Left ventricle myocardium inferior (tissue), 1 donor: ENCODE data around the gene PRAMEF18. TPM values are rescaled to one million over a fixed set of nuclear protein-coding genes. Genes with fewer than 3 reads are reported as not detected.
"Not testable (repeated sequence)": the region's sequence is repeated elsewhere in the genome, so short reads cannot be mapped to it uniquely, and the experiment has no call there.

Source experiments
- DNase-seq: peaks from one replicate; pipeline ENCODE4 v3.0.0-alpha.2; 2020
- H3K27ac ChIP-seq: fragments of 200-600 bp; replicated peaks from 2 replicates; pipeline ENCODE4 v1.8.0; 2021
- H3K27me3 ChIP-seq: fragments of 200-600 bp; 2 replicates; pipeline ENCODE4 v1.8.0; 2021; ENCODE audit warnings: low read depth
- H3K36me3 ChIP-seq: fragments of 200-600 bp; 2 replicates; pipeline ENCODE4 v1.8.0; 2021
- H3K4me1 ChIP-seq: fragments of 200-600 bp; 2 replicates; pipeline ENCODE4 v1.8.0; 2021
- H3K4me3 ChIP-seq: fragments of 200-600 bp; 2 replicates; pipeline ENCODE4 v1.8.0; 2021; ENCODE audit warnings: mild to moderate bottlenecking, moderate library complexity
- H3K9me3 ChIP-seq: fragments of 200-600 bp; replicated peaks from 2 replicates; pipeline ENCODE4 v1.8.0; 2021
- CTCF ChIP-seq: fragments of 200-600 bp; IDR thresholded peaks from 2 replicates; pipeline ENCODE4 v1.8.0; 2021; ENCODE audit warnings: antibody characterized with exemption, mild to moderate bottlenecking, borderline replicate concordance
- intact Hi-C: fragments of 100-400 bp; cut with micrococcal nuclease; formaldehyde crosslinking; loops from one replicate; pipeline ENCODE4 v1.11.0; 2022
- total RNA-seq: library from RNA; stranded (reverse); fragmentation: NEBNext Ultra II Directional; extraction: Animal tissue kit (Norgen Biotek cat#: 25700); gene quantifications from one replicate; pipeline ENCODE4 v1.2.1, GENCODE V29; 2021
- donor health status: DM: no; HTN: yes; CAD: no; lungs with severe emphysema.

The PRAMEF18 gene
- total RNA-seq, 1 donor from 2014 or later, result not detected

DNA sequence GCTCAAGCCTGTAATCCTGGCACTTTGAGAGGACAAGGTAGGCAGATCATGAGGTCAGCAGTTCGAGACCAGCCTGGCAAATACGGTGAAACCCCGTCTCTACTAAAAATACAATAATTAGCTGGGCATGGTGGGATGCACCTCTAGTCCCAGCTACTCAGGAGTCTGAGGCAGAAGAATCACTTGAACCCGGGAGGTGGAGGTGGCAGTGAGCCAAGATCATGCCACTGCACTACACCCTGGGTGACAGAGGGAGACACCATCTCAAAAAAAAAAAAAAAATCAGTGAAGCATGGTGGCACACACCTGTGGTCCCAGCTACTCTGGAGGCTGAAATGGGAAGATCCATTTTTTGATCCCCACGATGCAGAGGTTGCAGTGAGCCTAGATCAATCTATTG, 4.1 kb upstream of the PRAMEF18 start:
- H3K4me3 ChIP-seq, DNase-seq, intact Hi-C loops, H3K27ac ChIP-seq, H3K9me3 ChIP-seq, H3K36me3 ChIP-seq, H3K4me1 ChIP-seq: not testable (repeated sequence)
- H3K27me3 ChIP-seq, result peaks cover 57% of the 10 kb centered on the region

DNA sequence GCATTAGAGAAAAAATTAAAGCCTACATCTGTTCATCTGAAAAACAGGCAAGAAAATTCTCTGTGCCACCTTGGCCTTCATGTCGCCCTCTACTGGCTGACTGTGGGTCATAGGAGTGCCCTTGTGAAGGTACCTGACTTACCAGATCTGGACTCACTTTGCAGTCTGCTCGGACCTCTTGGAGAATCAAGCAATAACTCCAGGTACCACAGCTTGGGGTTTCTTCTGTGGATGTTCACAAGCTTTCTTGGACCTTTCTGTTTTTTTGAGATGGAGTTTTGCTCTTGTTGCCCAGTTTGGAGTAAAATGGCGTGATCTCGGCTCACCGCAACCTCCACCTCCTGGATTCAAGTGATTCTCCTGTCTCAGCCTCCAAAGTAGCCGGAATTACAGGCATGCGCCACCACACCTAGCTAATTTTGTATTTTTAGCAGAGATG, 2.4 kb upstream of the PRAMEF18 start:
- no peak overlapping the region for H3K4me3 ChIP-seq
- no peak for DNase-seq
- peaks cover 55% of the 10 kb centered on the region for H3K27me3 ChIP-seq
- H3K4me1 ChIP-seq, result no peaks in the 10 kb centered on the region
- H3K27ac ChIP-seq, result no peak overlapping the region
- H3K36me3 ChIP-seq, result no peaks in the 10 kb centered on the region
- TF ChIP-seq CTCF, result peak; percentile 40
- intact Hi-C loops, result no loop called here
- H3K9me3 ChIP-seq, result peaks cover 4% of the 10 kb centered on the region

GRCh38 chr1:13227271-13228055, 1.5 kb upstream of the PRAMEF18 start:
- H3K4me3 ChIP-seq, intact Hi-C loops, H3K9me3 ChIP-seq, H3K27ac ChIP-seq, DNase-seq, H3K4me1 ChIP-seq, H3K36me3 ChIP-seq: not testable (repeated sequence)
- H3K27me3 ChIP-seq, result peaks cover 47% of the 10 kb centered on the region

- H3K4me3 ChIP-seq, result no peak overlapping the region
- intact Hi-C loops, result no loop called here
- no peak overlapping the region for H3K27ac ChIP-seq
- peaks cover 24% of the 10 kb centered on the region for H3K27me3 ChIP-seq
- no peaks in the 10 kb centered on the region for H3K9me3 ChIP-seq
- TF ChIP-seq CTCF, result no peak
- H3K4me1 ChIP-seq, result no peaks in the 10 kb centered on the region
- no peaks in the 10 kb centered on the region for H3K36me3 ChIP-seq
- DNase-seq, result no peak
These were observed 1.4 kb downstream of the PRAMEF18 start for GRCh38 chr1:13224480-13225060.

GRCh38 chr1:13222788-13223187, 3.2 kb downstream of the PRAMEF18 start:
- H3K27ac ChIP-seq, H3K36me3 ChIP-seq, intact Hi-C loops, DNase-seq, H3K4me1 ChIP-seq, H3K4me3 ChIP-seq, H3K9me3 ChIP-seq: not testable (repeated sequence)
- H3K27me3 ChIP-seq, result peaks cover 15% of the 10 kb centered on the region

DNA sequence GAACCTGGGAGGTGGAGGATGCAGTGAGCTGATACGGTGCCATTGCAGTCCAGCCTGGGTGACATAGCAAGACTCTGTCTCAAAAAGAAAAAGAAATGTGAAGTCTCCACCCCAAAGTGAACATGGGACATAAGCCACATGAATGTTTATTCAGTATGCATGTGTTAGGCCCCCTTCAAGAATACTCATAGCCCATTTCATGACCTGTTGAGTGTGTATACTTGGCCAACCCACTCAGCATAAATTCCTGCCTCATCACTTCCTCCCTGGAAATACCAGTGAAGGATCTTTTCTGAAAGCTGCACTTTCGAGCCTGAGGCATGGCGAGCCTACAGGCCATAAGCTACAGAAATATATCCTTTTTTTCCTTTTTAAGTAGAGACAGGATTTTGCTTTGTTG, 6.8 kb downstream of the PRAMEF18 start:
- H3K4me3 ChIP-seq, H3K4me1 ChIP-seq, intact Hi-C loops: not testable (repeated sequence)

DNA sequence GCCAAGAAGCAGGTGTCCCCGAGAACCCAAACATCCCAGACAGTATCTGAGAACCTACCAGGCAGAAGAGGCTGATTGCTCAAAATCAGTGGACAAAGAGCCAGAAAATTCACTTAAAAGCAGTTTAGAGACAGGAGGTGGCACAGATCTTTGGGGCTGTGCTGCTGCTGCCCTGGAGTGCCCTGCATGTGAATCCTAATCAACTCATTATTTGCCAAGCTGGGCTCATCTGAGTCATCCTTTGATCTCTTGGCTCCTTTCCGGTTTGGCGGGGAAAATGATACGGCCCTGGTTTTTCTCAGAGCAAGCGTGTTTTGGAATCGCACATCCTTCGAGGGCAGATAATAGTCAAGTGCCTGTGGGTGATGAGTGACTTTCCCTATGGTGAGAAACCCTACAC, 9.3 kb downstream of the PRAMEF18 start:
- H3K4me3 ChIP-seq, H3K27me3 ChIP-seq, H3K27ac ChIP-seq, H3K9me3 ChIP-seq, DNase-seq, H3K36me3 ChIP-seq, intact Hi-C loops, H3K4me1 ChIP-seq: not testable (repeated sequence)

More for the DNA sequence above, 6.8 kb downstream of the PRAMEF18 start:
- not testable (repeated sequence) for H3K36me3 ChIP-seq, H3K27ac ChIP-seq, DNase-seq, H3K9me3 ChIP-seq, H3K27me3 ChIP-seq

DNA sequence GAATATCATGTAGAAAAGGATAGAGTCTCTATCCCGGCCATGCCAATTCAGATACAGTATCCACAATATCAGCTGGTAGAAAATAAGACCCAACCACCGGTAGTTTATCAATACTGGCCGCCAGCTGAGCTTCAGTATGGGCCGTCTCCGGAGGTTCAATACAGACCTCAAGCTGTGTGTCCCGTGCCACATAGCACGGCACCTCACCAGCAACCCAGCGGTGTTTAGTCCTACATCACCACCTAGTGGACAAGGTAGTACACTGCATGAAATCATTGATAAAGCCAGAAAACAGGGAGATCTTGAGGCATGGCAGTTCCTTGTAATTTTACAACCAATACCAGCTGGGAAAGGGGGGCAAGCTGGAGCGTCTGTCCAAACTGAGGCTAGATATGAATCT, 17.2 kb downstream of the PRAMEF18 start:
- not testable (repeated sequence) for DNase-seq

DNA sequence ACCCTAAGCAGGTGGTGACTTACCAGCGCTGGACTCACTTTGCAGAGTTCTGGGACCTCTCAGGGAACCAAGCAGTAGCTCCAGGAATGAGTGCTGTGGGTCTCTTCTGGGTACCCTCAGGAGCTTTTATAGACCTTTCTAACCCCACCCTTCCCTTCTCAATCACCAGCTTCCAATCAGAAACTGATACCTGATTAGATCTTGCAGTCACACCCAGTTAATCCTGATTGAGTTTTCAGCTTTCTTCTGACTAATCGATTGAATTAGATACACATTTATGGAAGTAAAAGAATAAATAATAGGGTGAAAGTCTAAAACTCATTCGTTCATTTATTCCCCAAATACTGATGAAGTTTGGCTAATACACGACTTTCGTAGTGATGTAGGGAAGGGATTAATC, 24.6 kb downstream of the PRAMEF18 start, which contains the start of gene PRAMEF13:
TSS of gene PRAMEF13 (minus strand) at position 101 of the 400 bp plus-strand sequence. CDS start 1,820 bp downstream, outside the sequence.
- H3K9me3 ChIP-seq, H3K27me3 ChIP-seq, DNase-seq, intact Hi-C loops, H3K4me3 ChIP-seq, H3K27ac ChIP-seq, H3K4me1 ChIP-seq, H3K36me3 ChIP-seq: not testable (repeated sequence)

More for the DNA sequence above, 17.2 kb downstream of the PRAMEF18 start:
- intact Hi-C loops, H3K4me3 ChIP-seq, H3K36me3 ChIP-seq, H3K27ac ChIP-seq, H3K9me3 ChIP-seq, H3K27me3 ChIP-seq, H3K4me1 ChIP-seq: not testable (repeated sequence)
